ENCODE data around the gene CD300LF. TPM values are rescaled to one million over a fixed set of nuclear protein-coding genes. Genes with fewer than 3 reads are reported as not detected.

Gene CD300LF
- total RNA-seq, 1 experiment from 2014 or later, result not detected

DNA sequence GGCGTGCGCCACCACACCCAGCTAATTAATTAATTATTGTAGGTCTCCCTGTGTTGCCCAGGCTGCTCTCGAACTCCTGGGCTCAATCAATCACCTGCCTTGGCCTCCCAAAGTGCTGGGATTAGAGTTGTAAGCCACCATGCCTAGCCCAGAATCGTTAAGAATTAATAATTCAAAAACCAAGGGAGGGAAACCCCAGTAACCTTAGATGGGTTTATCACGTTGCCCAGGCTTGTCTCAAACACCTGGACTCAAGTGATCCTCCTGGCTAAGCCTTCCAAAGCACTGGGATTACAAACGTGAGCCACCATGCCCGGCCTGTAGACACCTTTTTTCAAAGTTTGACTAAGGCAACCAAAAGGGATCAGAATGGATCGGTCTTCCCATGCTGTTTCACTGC, 21.6 kb downstream of the CD300LF start:
- peaks cover 86% of the 10 kb centered on the region for H3K27me3 ChIP-seq (ENCODE audit: low read length)
- no TSS peak for BruUV-seq (replicated peaks)
- no peaks in the 10 kb centered on the region for H4K20me1 ChIP-seq (ENCODE audit: low read length)
- ATAC-seq (no peak), DNase-seq (no peak)
- no peaks in the 10 kb centered on the region for H3K9me2 ChIP-seq (replicated peaks; ENCODE audit: low read length)
- H3F3A ChIP-seq (ENCODE audit: low read length, unreplicated experiment), result no peaks in the 10 kb centered on the region
- intact Hi-C loops (cut with micrococcal nuclease), result no loop called here
- H3K36me3 ChIP-seq (ENCODE audit: low read depth, low read length), result no peaks in the 10 kb centered on the region
- H3K4me3 ChIP-seq (ENCODE audit: low read length), result no peak overlapping the region
- CTCF ChIA-PET, result no interaction called here
- POLR2A ChIA-PET (ENCODE audit: unreplicated experiment), result no interaction called here
- TF ChIP-seq EZH2phosphoT487 (IDR thresholded peaks at IDR 0.05; ENCODE audit: borderline replicate concordance, low read length), result no peak
- TF ChIP-seq, protein P1, sequence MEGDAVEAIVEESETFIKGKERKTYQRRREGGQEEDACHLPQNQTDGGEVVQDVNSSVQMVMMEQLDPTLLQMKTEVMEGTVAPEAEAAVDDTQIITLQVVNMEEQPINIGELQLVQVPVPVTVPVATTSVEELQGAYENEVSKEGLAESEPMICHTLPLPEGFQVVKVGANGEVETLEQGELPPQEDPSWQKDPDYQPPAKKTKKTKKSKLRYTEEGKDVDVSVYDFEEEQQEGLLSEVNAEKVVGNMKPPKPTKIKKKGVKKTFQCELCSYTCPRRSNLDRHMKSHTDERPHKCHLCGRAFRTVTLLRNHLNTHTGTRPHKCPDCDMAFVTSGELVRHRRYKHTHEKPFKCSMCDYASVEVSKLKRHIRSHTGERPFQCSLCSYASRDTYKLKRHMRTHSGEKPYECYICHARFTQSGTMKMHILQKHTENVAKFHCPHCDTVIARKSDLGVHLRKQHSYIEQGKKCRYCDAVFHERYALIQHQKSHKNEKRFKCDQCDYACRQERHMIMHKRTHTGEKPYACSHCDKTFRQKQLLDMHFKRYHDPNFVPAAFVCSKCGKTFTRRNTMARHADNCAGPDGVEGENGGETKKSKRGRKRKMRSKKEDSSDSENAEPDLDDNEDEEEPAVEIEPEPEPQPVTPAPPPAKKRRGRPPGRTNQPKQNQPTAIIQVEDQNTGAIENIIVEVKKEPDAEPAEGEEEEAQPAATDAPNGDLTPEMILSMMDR (conservative IDR thresholded peaks at IDR 0.05; ENCODE audit: low read depth, low read length), result no peak
- no peak for TF ChIP-seq EZH2 (IDR thresholded peaks at IDR 0.05; ENCODE audit: low read length, unreplicated experiment)
- no peaks in the 10 kb centered on the region for H3K9me3 ChIP-seq (ENCODE audit: low read length)
- no peak overlapping the region for H3K4me2 ChIP-seq (ENCODE audit: low read length)
- H3K4me1 ChIP-seq (ENCODE audit: insufficient read depth, low read length), result no peaks in the 10 kb centered on the region
- H3K79me2 ChIP-seq (ENCODE audit: low read length), result no peaks in the 10 kb centered on the region
- no peak overlapping the region for H3K27ac ChIP-seq (ENCODE audit: low read length)
- no peak overlapping the region for H2AFZ ChIP-seq (ENCODE audit: low read length)
- no peak overlapping the region for H3K9ac ChIP-seq (ENCODE audit: low read length)

DNA sequence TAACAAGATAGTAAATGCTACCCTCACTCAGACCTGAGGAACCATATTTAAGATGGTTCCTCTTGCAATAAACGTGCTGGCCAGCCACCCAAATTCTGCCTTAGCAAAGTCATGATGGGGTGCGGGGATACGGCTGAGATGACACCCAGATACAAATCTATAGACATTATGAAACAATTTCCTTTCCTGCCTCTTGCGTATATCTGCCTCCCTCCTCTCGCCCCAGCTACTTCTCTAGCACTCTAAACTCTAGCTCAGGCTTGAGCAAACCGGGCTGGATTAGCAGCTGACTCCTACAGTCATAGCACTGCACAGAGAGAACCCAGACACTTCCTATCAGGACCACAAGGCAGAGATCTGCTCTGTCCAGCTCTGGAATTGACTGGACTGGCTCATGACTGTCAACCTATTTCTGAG, 22.3 kb downstream of the CD300LF start:
- ChIA-PET CTCF (no interaction called here), POLR2A (ENCODE audit: unreplicated experiment) (no interaction called here)
- no peak for ATAC-seq
- Histone ChIP-seq H3K27ac (ENCODE audit: low read length) (no peak overlapping the region), H3F3A (ENCODE audit: low read length, unreplicated experiment) (no peaks in the 10 kb centered on the region), H3K9me3 (ENCODE audit: low read length) (no peaks in the 10 kb centered on the region), H4K20me1 (ENCODE audit: low read length) (no peaks in the 10 kb centered on the region), H3K79me2 (ENCODE audit: low read length) (no peaks in the 10 kb centered on the region), H3K4me1 (ENCODE audit: insufficient read depth, low read length) (no peaks in the 10 kb centered on the region), H3K4me2 (ENCODE audit: low read length) (no peak overlapping the region), H3K9me2 (replicated peaks; ENCODE audit: low read length) (no peaks in the 10 kb centered on the region), H3K4me3 (ENCODE audit: low read length) (no peak overlapping the region), H3K27me3 (ENCODE audit: low read length) (peaks cover 86% of the 10 kb centered on the region), H3K36me3 (ENCODE audit: low read depth, low read length) (no peaks in the 10 kb centered on the region), H2AFZ (ENCODE audit: low read length) (no peak overlapping the region), H3K9ac (ENCODE audit: low read length) (no peak overlapping the region)
- no peak for DNase-seq
- intact Hi-C loops (cut with micrococcal nuclease), result no loop called here
- TF ChIP-seq, protein P1 (conservative IDR thresholded peaks at IDR 0.05; ENCODE audit: low read depth, low read length), result no peak
- TF ChIP-seq EZH2 (IDR thresholded peaks at IDR 0.05; ENCODE audit: low read length, unreplicated experiment) (no peak), EZH2phosphoT487 (IDR thresholded peaks at IDR 0.05; ENCODE audit: borderline replicate concordance, low read length) (no peak)
- BruUV-seq (replicated peaks), result no TSS peak

DNA sequence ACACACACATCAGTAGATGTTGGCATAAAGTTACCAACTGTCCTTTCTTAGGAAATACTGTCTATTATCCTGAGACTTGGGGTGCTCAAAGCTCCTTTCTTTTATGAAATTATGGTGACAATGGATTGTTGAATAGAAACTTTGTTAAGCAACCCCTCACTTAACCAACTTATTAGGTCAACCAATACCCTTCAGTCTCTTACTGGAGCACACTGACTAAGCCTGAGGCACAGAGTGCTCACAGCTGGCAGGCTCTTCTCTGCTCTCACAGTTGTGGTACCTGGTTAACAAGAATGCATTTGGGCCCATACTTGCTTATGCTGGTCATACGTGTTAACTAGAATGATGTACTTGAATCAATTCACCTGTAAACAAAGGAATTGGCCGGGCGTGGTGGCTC, 24.8 kb downstream of the CD300LF start:
- Histone ChIP-seq H3K27me3 (ENCODE audit: low read length) (peaks cover 74% of the 10 kb centered on the region), H3K79me2 (ENCODE audit: low read length) (no peaks in the 10 kb centered on the region), H3K4me1 (ENCODE audit: insufficient read depth, low read length) (no peaks in the 10 kb centered on the region), H4K20me1 (ENCODE audit: low read length) (no peaks in the 10 kb centered on the region), H3K36me3 (ENCODE audit: low read depth, low read length) (no peaks in the 10 kb centered on the region), H2AFZ (ENCODE audit: low read length) (no peak overlapping the region), H3K9me3 (ENCODE audit: low read length) (no peaks in the 10 kb centered on the region), H3K4me2 (ENCODE audit: low read length) (no peak overlapping the region), H3K4me3 (ENCODE audit: low read length) (no peak overlapping the region), H3K9ac (ENCODE audit: low read length) (no peak overlapping the region), H3F3A (ENCODE audit: low read length, unreplicated experiment) (no peaks in the 10 kb centered on the region), H3K9me2 (replicated peaks; ENCODE audit: low read length) (no peaks in the 10 kb centered on the region), H3K27ac (ENCODE audit: low read length) (no peak overlapping the region)
- no peak for TF ChIP-seq EZH2 (IDR thresholded peaks at IDR 0.05; ENCODE audit: low read length, unreplicated experiment)
- TF ChIP-seq, protein P1 (conservative IDR thresholded peaks at IDR 0.05; ENCODE audit: low read depth, low read length), result no peak
- TF ChIP-seq EZH2phosphoT487 (IDR thresholded peaks at IDR 0.05; ENCODE audit: borderline replicate concordance, low read length), result no peak
- intact Hi-C loops (cut with micrococcal nuclease), result no loop called here
- ChIA-PET CTCF (no interaction called here), POLR2A (ENCODE audit: unreplicated experiment) (no interaction called here)
- DNase-seq (no peak), ATAC-seq (no peak)
- no TSS peak for BruUV-seq (replicated peaks)

Data from PC-3 (cell line).